HG03196 (cell line): ENCODE data around the gene SERAC1.

Experiments used
- ATAC-seq: cut with Tn5 transposase; IDR thresholded peaks from one replicate; pipeline ENCODE4 v1.9.1; 2021; ENCODE audit not compliant: unreplicated experiment

Gene SERAC1

GRCh38 chr6:158060455-158061360, 107.4 kb downstream of the SERAC1 start:
- no peak for ATAC-seq
